ENCODE measurements around the gene FBXL13.

DNA sequence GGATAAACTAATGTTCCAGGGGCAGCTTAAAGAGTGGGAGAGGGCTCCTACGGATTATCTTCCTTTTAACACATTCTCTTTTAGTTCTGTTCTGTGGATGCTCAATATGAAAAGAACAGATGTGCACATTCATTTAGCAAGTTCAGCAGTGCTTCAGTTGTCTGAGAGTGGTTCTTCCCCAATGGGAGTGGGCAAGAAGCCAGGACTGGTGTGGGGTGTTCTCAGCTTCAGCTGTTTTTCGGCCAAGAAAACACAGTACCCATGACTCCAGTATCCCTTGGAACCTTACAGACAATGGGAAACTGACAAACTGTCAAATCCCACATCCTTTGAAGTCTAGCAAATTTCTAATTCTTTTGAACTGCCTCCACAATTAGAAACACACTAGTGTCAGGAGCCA lies 233.3 kb downstream of the FBXL13 start:
- no peak for TF ChIP-seq POLR2AphosphoS5 (IDR thresholded peaks at IDR 0.05; ENCODE audit: low read depth)
- TF ChIP-seq, protein P1, sequence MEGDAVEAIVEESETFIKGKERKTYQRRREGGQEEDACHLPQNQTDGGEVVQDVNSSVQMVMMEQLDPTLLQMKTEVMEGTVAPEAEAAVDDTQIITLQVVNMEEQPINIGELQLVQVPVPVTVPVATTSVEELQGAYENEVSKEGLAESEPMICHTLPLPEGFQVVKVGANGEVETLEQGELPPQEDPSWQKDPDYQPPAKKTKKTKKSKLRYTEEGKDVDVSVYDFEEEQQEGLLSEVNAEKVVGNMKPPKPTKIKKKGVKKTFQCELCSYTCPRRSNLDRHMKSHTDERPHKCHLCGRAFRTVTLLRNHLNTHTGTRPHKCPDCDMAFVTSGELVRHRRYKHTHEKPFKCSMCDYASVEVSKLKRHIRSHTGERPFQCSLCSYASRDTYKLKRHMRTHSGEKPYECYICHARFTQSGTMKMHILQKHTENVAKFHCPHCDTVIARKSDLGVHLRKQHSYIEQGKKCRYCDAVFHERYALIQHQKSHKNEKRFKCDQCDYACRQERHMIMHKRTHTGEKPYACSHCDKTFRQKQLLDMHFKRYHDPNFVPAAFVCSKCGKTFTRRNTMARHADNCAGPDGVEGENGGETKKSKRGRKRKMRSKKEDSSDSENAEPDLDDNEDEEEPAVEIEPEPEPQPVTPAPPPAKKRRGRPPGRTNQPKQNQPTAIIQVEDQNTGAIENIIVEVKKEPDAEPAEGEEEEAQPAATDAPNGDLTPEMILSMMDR (IDR thresholded peaks at IDR 0.05; ENCODE audit: insufficient read depth, low read length): no peak
- TF ChIP-seq, protein P2, sequence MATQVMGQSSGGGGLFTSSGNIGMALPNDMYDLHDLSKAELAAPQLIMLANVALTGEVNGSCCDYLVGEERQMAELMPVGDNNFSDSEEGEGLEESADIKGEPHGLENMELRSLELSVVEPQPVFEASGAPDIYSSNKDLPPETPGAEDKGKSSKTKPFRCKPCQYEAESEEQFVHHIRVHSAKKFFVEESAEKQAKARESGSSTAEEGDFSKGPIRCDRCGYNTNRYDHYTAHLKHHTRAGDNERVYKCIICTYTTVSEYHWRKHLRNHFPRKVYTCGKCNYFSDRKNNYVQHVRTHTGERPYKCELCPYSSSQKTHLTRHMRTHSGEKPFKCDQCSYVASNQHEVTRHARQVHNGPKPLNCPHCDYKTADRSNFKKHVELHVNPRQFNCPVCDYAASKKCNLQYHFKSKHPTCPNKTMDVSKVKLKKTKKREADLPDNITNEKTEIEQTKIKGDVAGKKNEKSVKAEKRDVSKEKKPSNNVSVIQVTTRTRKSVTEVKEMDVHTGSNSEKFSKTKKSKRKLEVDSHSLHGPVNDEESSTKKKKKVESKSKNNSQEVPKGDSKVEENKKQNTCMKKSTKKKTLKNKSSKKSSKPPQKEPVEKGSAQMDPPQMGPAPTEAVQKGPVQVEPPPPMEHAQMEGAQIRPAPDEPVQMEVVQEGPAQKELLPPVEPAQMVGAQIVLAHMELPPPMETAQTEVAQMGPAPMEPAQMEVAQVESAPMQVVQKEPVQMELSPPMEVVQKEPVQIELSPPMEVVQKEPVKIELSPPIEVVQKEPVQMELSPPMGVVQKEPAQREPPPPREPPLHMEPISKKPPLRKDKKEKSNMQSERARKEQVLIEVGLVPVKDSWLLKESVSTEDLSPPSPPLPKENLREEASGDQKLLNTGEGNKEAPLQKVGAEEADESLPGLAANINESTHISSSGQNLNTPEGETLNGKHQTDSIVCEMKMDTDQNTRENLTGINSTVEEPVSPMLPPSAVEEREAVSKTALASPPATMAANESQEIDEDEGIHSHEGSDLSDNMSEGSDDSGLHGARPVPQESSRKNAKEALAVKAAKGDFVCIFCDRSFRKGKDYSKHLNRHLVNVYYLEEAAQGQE (IDR thresholded peaks at IDR 0.05; ENCODE audit: insufficient replicate concordance, low read depth): no peak
